Astrocyte (in vitro differentiated cells and primary cell): ENCODE measurements around the gene NPAS3. TPM values are rescaled to one million over a fixed set of nuclear protein-coding genes. Genes with fewer than 3 reads are reported as not detected.

ENCODE experiments used
- DNase-seq: peaks from one replicate; pipeline ENCODE4 v3.0.0-alpha.2; 2010; ENCODE audit warnings: low read depth
- FAIRE-seq: peaks from 2 replicates; lab custom pipeline; 2011; peaks lifted over from hg19 to GRCh38; lab: Jason Lieb, UNC
- H2AFZ ChIP-seq: 2 replicates; pipeline ENCODE4 v1.6.0; 2012; ENCODE audit warnings: low read depth, low read length, inconsistent platforms
- H3K27ac ChIP-seq: 2 replicates; pipeline ENCODE4 v1.5.1; 2011; ENCODE audit warnings: low read depth, low read length, inconsistent platforms
- H3K27me3 ChIP-seq: 2 replicates; pipeline ENCODE4 v1.6.0; 2011; ENCODE audit warnings: low read length, inconsistent platforms; ENCODE audit not compliant: insufficient read depth
- H3K36me3 ChIP-seq: 2 replicates; pipeline ENCODE4 v1.5.1; 2011; ENCODE audit warnings: low read length, inconsistent platforms; ENCODE audit not compliant: insufficient read depth
- H3K4me1 ChIP-seq: 2 replicates; pipeline ENCODE4 v1.5.1; 2011; ENCODE audit warnings: low read length, inconsistent platforms; ENCODE audit not compliant: insufficient read depth
- H3K4me2 ChIP-seq: 2 replicates; pipeline ENCODE4 v1.6.0; 2012; ENCODE audit warnings: low read length, inconsistent platforms
- H3K4me3 ChIP-seq: 2 replicates; pipeline ENCODE4 v1.5.1; 2011; ENCODE audit warnings: low read depth, mild to moderate bottlenecking, low read length, inconsistent platforms; ENCODE audit not compliant: insufficient read depth
- H3K79me2 ChIP-seq: 2 replicates; pipeline ENCODE4 v1.6.0; 2012; ENCODE audit warnings: mild to moderate bottlenecking, low read length, inconsistent platforms; ENCODE audit not compliant: insufficient read depth
- H3K9ac ChIP-seq: 2 replicates; pipeline ENCODE4 v1.6.0; 2012; ENCODE audit warnings: mild to moderate bottlenecking, low read length, inconsistent platforms
- H3K9me3 ChIP-seq: 2 replicates; pipeline ENCODE4 v1.5.1; 2012; ENCODE audit warnings: low read depth, mild to moderate bottlenecking, low read length, inconsistent platforms; ENCODE audit not compliant: insufficient read depth
- H4K20me1 ChIP-seq: 2 replicates; pipeline ENCODE4 v1.6.0; 2012; ENCODE audit warnings: low read length, inconsistent platforms; ENCODE audit not compliant: insufficient read depth
- H3K27ac Mint-ChIP-seq: one replicate; pipeline ENCODE4 v1.8.0; 2021; ENCODE audit warnings: mild to moderate bottlenecking, mixed read lengths; ENCODE audit not compliant: unreplicated experiment
- H3K27me3 Mint-ChIP-seq: one replicate; pipeline ENCODE4 v1.8.0; 2021; ENCODE audit warnings: low read depth, mixed read lengths; ENCODE audit not compliant: unreplicated experiment
- H3K36me3 Mint-ChIP-seq: one replicate; pipeline ENCODE4 v1.8.0; 2021; ENCODE audit warnings: low read depth, mixed read lengths; ENCODE audit not compliant: unreplicated experiment
- H3K4me1 Mint-ChIP-seq: one replicate; pipeline ENCODE4 v1.8.0; 2021; ENCODE audit warnings: low read depth, mixed read lengths; ENCODE audit not compliant: unreplicated experiment
- H3K4me3 Mint-ChIP-seq: one replicate; pipeline ENCODE4 v1.8.0; 2021; ENCODE audit warnings: mild to moderate bottlenecking, moderate library complexity, mixed read lengths; ENCODE audit not compliant: unreplicated experiment
- H3K9me3 Mint-ChIP-seq: one replicate; pipeline ENCODE4 v1.8.0; 2021; ENCODE audit warnings: mild to moderate bottlenecking, mixed read lengths; ENCODE audit not compliant: unreplicated experiment
- EZH2 ChIP-seq: IDR thresholded peaks from 2 replicates; pipeline ENCODE4 v1.6.1; 2012; ENCODE audit warnings: mild to moderate bottlenecking, low read length, inconsistent platforms; ENCODE audit not compliant: insufficient read depth
- total RNA-seq: library from RNA; stranded (reverse); gene quantifications from 2 replicates; pipeline ENCODE4 v1.2.1, GENCODE V29; 2021
- TF ChIP-seq, protein P1 (sequence below): IDR thresholded peaks from 2 replicates; pipeline ENCODE4 v1.5.1; 2011; ENCODE audit warnings: low read depth, mild to moderate bottlenecking, inconsistent platforms, low read length, moderate library complexity; ENCODE audit not compliant: insufficient read depth

Gene NPAS3
- total RNA-seq, 1 donor from 2014 or later, result 2.6 TPM

DNA sequence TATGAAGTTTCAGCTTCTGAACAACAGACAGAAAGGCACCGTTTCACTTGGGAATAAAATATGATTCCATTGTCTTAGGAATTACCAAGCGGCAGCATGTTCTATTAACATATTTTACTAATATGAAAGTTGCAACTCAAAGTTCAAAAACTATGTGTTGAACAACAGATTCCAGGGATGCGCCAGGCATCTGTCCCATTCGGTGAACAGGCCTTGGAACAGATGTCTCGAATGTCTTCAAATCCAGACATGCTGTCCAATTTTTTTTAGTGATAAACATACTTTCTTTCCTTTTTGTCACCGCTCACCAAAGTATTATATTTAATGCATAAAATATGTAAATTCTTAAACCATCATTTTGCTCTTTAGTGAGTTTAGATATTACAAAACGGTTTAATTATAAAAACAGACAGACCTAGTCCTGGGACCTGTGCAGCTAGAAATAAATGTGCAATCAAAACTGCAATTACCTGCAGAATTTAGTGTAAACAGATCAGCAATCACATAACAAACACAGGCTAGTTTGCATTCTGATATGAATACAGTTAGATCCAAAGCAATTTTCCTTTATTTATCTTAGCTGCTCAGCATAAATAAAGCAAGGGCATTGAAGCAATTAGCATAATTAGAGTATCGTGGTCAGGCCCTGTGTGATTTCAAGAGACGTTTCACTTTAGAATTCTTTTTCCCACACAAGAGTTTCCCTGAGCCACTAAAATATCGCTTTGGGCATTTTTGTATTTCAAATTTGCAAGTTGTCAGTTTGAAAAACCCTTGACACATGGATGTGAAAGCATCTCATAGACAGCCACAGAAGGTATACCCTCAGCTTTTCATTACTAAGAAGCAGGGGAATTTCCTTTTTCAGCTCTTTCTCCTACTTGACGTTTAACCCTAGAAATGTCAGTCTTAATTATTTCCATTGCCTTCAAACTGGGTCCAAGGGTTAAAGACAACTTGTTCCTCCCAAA, 591.4 kb downstream of the NPAS3 start:
- TF ChIP-seq EZH2, result no peak
- TF ChIP-seq, protein P1, sequence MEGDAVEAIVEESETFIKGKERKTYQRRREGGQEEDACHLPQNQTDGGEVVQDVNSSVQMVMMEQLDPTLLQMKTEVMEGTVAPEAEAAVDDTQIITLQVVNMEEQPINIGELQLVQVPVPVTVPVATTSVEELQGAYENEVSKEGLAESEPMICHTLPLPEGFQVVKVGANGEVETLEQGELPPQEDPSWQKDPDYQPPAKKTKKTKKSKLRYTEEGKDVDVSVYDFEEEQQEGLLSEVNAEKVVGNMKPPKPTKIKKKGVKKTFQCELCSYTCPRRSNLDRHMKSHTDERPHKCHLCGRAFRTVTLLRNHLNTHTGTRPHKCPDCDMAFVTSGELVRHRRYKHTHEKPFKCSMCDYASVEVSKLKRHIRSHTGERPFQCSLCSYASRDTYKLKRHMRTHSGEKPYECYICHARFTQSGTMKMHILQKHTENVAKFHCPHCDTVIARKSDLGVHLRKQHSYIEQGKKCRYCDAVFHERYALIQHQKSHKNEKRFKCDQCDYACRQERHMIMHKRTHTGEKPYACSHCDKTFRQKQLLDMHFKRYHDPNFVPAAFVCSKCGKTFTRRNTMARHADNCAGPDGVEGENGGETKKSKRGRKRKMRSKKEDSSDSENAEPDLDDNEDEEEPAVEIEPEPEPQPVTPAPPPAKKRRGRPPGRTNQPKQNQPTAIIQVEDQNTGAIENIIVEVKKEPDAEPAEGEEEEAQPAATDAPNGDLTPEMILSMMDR, result no peak
- H4K20me1 ChIP-seq, result no peaks in the 10 kb centered on the region
- H3K4me3 ChIP-seq, result no peak overlapping the region
- no peaks in the 10 kb centered on the region for H3K79me2 ChIP-seq
- no peaks in the 10 kb centered on the region for H3K9me3 ChIP-seq
- Mint-ChIP-seq H3K36me3 (no peaks in the 10 kb centered on the region), H3K9me3 (no peaks in the 10 kb centered on the region), H3K4me1 (peaks cover 3% of the 10 kb centered on the region), H3K27ac (no peak overlapping the region), H3K27me3 (no peaks in the 10 kb centered on the region), H3K4me3 (no peak overlapping the region)
- no peak overlapping the region for H3K27ac ChIP-seq
- DNase-seq (no peak), FAIRE-seq (no peak)
- no peak overlapping the region for H3K9ac ChIP-seq
- H3K4me2 ChIP-seq, result no peak overlapping the region
- H3K4me1 ChIP-seq, result peaks cover 4% of the 10 kb centered on the region
- H3K27me3 ChIP-seq, result no peaks in the 10 kb centered on the region
- no peaks in the 10 kb centered on the region for H3K36me3 ChIP-seq
- no peak overlapping the region for H2AFZ ChIP-seq

DNA sequence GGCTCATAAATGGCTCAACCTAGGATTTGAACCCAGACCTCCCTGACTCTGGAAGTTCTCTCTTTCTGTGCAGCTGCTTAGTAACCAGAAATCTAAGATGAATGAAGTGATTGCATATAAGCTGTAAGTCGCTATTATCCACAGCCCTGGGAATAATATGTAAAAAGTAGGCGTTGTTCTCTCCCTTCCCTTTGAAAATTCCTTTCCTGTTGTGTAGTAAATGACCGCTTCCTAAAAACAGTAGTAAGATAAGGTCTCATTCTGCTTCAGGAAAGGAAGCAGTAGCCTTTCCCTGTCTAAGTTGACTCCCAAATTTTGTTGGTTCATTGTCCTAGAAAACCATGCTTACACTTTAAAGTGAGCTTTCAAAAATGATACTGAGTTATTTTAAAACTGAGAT, 593.9 kb downstream of the NPAS3 start:
- Mint-ChIP-seq H3K27ac (no peak overlapping the region), H3K9me3 (no peaks in the 10 kb centered on the region)

More for the DNA sequence above, 593.9 kb downstream of the NPAS3 start:
- Mint-ChIP-seq H3K36me3 (no peaks in the 10 kb centered on the region), H3K4me3 (no peak overlapping the region), H3K4me1 (peaks cover 3% of the 10 kb centered on the region), H3K27me3 (no peaks in the 10 kb centered on the region)
- H3K27me3 ChIP-seq, result no peaks in the 10 kb centered on the region
- no peaks in the 10 kb centered on the region for H3K36me3 ChIP-seq
- H3K4me2 ChIP-seq, result no peak overlapping the region
- H2AFZ ChIP-seq, result no peak overlapping the region
- no peaks in the 10 kb centered on the region for H4K20me1 ChIP-seq
- no peaks in the 10 kb centered on the region for H3K9me3 ChIP-seq
- TF ChIP-seq, protein P1, result no peak
- no peak for TF ChIP-seq EZH2
- H3K27ac ChIP-seq, result no peak overlapping the region
- FAIRE-seq (no peak), DNase-seq (no peak)
- H3K9ac ChIP-seq, result no peak overlapping the region
- peaks cover 4% of the 10 kb centered on the region for H3K4me1 ChIP-seq
- no peak overlapping the region for H3K4me3 ChIP-seq
- H3K79me2 ChIP-seq, result no peaks in the 10 kb centered on the region
